Small intestine (tissue), 7 donors: ENCODE results near the gene TMIE. TPM values are rescaled to one million over a fixed set of nuclear protein-coding genes. Genes with fewer than 3 reads are reported as not detected.

ENCODE experiments used
- DNase-seq, 2 donors: peaks; one replicate each; pipeline versions ENCODE4 v3.0.0 to v3.0.0-alpha.2; 2013
- FAIRE-seq: peaks from 2 replicates; lab custom pipeline; 2012; peaks lifted over from hg19 to GRCh38; lab: Jason Lieb, UNC
- H3K27ac ChIP-seq, 3 donors: one replicate each; pipeline ENCODE4 v1.5.1; 2013; ENCODE audit warnings: low read length in 2 of 3, mild to moderate bottlenecking in 2 of 3, control low read depth in 1 of 3, inconsistent platforms in 1 of 3, low read depth in 1 of 3, moderate library complexity in 1 of 3
- H3K27me3 ChIP-seq, 3 donors: one replicate each; pipeline ENCODE4 v1.6.1; 2013; ENCODE audit warnings: low read length in 3 of 3, inconsistent platforms in 1 of 3; ENCODE audit not compliant: control insufficient read depth in 3 of 3, insufficient read depth in 3 of 3
- H3K36me3 ChIP-seq, 3 donors: one replicate each; pipeline ENCODE4 v1.6.1; 2013; ENCODE audit warnings: low read length in 3 of 3, inconsistent platforms in 1 of 3, low read depth in 1 of 3, mild to moderate bottlenecking in 1 of 3, moderate library complexity in 1 of 3; ENCODE audit not compliant: control insufficient read depth in 3 of 3, insufficient read depth in 2 of 3
- H3K4me1 ChIP-seq, 3 donors: one replicate each; pipeline ENCODE4 v1.6.1; 2013; ENCODE audit warnings: low read length in 2 of 3, inconsistent platforms in 1 of 3, low read depth in 1 of 3, mild to moderate bottlenecking in 1 of 3, moderate library complexity in 1 of 3; ENCODE audit not compliant: control insufficient read depth in 3 of 3, insufficient read depth in 2 of 3
- H3K4me3 ChIP-seq, 3 donors: one replicate each; pipeline ENCODE4 v1.5.1; 2013; ENCODE audit warnings: low read length in 3 of 3, control low read depth in 1 of 3, inconsistent platforms in 1 of 3, low read depth in 1 of 3, mild to moderate bottlenecking in 1 of 3, moderate library complexity in 1 of 3
- H3K9me3 ChIP-seq, 2 donors: one replicate each; pipeline ENCODE4 v1.6.1; 2013; ENCODE audit warnings: low read depth in 1 of 2, low read length in 1 of 2; ENCODE audit not compliant: control insufficient read depth in 2 of 2, insufficient read depth in 1 of 2
- WGBS, 3 donors: extraction: QIAGEN DNeasy Blood & Tissue Kit; methylation state at CpG; one replicate each; pipeline ENCODE4 v1.1.7; 2013; 5-methylcytosine and 5-hydroxymethylcytosine counted together
- polyA plus RNA-seq, 4 donors: library from polyadenylated mRNA; stranded (reverse) in 3 of 4; unstranded in 1 of 4; fragments of 200-250 nt in 3 of 4; fragments of 120-200 nt in 1 of 4; gene quantifications; one replicate each; pipeline versions ENCODE4 v1.2.1 to v1.2.3, GENCODE V29; 2013
- donor health status: healthy with polysubstance abuse.
- donor health status: control.
- donor health status: control.
- donor health status: Bipolar disorder and iron deficiency.
- donor health status: healthy.

The TMIE gene
- polyA plus RNA-seq, 4 donors, result 0.22 to 0.70 TPM; not detected in 2

DNA sequence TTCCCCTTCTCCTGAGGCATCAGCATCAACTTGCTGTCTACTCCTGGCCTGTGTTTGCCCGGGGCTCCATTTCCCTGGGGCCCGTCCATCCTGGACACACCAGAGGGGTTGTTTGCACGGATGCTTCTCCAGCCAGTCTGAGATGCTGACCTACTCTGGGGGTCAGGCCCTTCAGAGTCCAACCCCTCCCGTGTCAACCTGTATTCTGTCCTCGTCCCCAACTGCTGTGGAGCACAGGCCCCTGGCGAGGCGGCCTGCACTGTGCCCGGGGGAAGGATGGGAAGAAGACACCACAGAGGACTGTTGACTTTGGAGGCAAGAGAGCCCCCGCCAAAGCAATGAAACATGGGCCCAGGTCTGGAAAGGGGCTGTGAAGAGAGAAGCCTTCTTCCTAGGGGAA lies 33.5 kb upstream of the TMIE start:
- FAIRE-seq (no peak), DNase-seq (no peak)
- H3K36me3 ChIP-seq, result peaks cover 0 to 25% (median 0%) of the 10 kb centered on the region in 3 donors
- no peaks in the 10 kb centered on the region for H3K27me3 ChIP-seq
- WGBS, 3 donors, result 81 to 92% (median 90%) methylated on average over 9 of the region's 9 CpGs
- no peak overlapping the region for H3K4me3 ChIP-seq
- H3K27ac ChIP-seq, result no peak overlapping the region
- H3K9me3 ChIP-seq, result no peaks in the 10 kb centered on the region
- peaks cover 0 to 21% (median 0%) of the 10 kb centered on the region in 3 donors for H3K4me1 ChIP-seq

DNA sequence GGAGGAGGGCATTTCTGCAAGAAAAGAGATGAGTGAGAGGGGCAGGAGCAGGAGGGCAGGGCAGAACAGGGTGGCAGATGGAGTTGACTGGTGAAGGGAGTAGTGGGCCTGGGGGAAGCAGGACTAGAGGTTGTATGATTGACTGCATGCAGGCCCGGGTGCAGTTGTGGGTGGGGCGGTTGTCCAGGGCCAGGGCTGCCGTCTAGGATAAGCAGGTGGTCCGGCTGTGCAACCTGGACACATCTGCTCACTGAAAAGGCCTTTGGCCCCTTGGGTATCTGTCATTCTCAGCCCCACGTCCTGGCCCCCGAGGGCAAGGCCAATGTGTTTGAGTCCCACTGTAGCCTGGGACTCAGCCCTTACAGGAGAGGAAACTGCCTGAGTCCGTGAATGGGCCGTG lies 33.1 kb upstream of the TMIE start:
- 49 to 58% (median 55%) methylated on average over 8 of the region's 8 CpGs for WGBS, 3 donors
- FAIRE-seq (no peak), DNase-seq (no peak)
- Histone ChIP-seq H3K27ac (no peak overlapping the region), H3K9me3 (no peaks in the 10 kb centered on the region), H3K4me3 (no peak overlapping the region), H3K36me3 (peaks cover 0 to 27% (median 0%) of the 10 kb centered on the region in 3 donors), H3K27me3 (no peaks in the 10 kb centered on the region), H3K4me1 (peaks cover 0 to 25% (median 0%) of the 10 kb centered on the region in 3 donors)

DNA sequence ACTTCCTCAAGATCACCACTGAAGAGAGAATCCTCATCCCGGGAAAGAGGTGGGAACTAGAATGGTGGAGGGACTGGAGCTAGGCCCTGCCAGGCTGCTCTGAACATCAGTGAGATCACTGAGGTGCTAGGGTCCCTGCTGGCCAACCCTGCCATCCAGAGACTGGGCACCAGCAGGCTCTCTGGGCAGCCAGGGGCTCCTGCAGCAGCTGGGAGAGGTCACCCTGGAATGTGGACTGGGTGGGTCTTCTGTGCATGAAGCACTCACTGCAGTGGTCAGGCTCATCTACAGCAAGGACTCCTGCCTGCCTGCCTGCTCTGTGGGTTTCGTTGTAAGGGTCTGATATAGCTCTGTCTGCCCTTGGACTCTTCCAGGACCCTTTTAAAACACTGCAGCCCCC lies 32.6 kb upstream of the TMIE start:
- DNase-seq (no peak), FAIRE-seq (no peak)
- Histone ChIP-seq H3K36me3 (peaks cover 0 to 30% (median 0%) of the 10 kb centered on the region in 3 donors), H3K27ac (no peak overlapping the region), H3K4me1 (peaks cover 0 to 30% (median 0%) of the 10 kb centered on the region in 3 donors), H3K27me3 (no peaks in the 10 kb centered on the region), H3K4me3 (no peak overlapping the region), H3K9me3 (no peaks in the 10 kb centered on the region)
- WGBS, 3 donors, result 69 to 81% (median 79%) methylated on average over 2 of the region's 2 CpGs

DNA sequence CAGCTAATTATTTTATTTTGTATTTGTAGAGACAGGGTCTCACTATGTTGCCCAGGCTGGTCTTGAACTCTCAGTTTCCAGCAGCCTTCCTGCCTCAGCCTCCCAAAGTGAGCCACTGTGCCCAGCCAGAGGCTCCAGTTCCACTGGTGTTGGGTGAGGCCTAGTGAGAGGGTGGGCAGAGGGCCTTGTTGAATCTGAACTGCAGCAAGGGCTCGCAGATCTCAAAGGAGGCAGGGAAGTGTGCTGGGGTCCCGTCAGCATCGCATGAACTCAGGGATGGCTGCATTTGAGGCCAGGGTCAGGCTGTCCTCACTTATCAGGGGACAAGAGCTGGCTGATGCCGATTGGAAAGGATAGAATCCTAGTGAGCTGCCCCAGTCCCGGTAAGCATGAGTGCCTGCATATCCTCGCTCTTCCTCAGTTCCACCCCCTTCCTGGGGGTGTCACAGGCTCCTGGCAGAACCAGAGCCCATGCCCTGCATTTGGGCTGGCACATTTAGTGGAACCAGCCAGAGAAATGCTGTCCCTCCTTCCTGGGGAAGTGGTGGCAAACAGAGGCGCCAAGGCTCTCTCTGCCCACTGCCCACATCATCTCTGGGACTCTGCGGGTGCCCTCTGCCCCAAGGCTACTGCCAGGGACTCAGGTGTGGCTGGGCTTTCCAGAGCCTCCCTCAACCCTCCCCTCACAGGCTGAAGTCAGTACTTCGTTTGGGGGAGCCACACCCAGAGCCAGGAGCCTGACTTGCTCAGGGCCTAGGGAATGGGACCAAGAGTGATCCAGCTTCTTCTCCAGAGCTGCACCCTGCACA lies 31.8 kb upstream of the TMIE start:
- Histone ChIP-seq H3K9me3 (no peaks in the 10 kb centered on the region), H3K27me3 (no peaks in the 10 kb centered on the region), H3K4me1 (peaks cover 0 to 36% (median 0%) of the 10 kb centered on the region in 3 donors), H3K27ac (no peak overlapping the region), H3K36me3 (peaks cover 0 to 38% (median 0%) of the 10 kb centered on the region in 3 donors), H3K4me3 (no peak overlapping the region)
- FAIRE-seq (no peak), DNase-seq (no peak)
- WGBS, 3 donors, result 65 to 80% (median 77%) methylated on average over 9 of the region's 9 CpGs

DNA sequence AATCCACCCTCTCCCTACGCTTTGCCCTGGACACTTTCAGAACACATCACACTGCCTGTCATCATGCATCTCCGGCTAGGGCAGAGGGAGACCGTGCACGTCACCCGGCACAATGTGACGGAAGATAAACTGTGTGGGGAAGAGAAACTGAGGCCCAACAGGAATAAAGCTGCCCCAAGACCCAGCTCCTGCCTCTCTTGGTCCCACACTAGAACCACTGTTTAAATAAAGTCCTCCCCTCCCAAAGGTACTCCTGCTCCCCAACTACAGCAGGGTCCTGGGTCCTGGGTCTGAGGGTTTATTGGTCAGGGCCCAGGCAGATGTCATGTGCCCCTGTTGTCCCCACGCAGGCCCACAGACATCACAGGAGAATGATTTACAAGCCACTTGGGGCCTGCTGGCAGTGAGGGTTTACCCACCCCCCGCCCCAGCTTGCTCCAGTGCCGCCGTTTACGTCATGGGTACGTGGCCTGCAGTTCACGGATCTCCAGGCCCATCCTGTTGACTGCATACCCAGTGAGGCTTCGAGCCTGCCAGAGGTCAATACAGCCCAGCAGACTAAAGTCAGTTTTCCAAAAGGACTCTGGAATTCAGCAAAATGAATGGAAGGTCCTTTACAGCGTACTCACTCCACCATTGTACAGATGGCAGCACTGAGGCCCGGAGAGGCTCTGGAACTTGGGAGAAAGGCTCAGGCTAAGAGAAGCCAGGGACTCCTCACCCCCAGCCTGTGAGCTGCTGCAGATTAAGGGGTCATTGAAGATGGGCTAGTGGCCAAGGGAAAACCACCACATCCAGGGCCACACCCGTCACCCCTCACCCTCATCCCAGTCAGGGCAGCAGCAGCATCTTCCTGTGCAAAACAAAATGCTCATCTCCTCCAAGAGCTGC lies 30.9 kb upstream of the TMIE start:
- FAIRE-seq (no peak), DNase-seq (no peak)
- H3K27me3 ChIP-seq, result no peaks in the 10 kb centered on the region
- peaks cover 0 to 46% (median 0%) of the 10 kb centered on the region in 3 donors for H3K36me3 ChIP-seq
- H3K27ac ChIP-seq, result no peak overlapping the region
- 83 to 89% (median 86%) methylated on average over 16 to 17 of the region's 17 CpGs for WGBS, 3 donors
- peaks cover 0 to 36% (median 0%) of the 10 kb centered on the region in 3 donors for H3K4me1 ChIP-seq
- H3K4me3 ChIP-seq, result no peak overlapping the region
- no peaks in the 10 kb centered on the region for H3K9me3 ChIP-seq

DNA sequence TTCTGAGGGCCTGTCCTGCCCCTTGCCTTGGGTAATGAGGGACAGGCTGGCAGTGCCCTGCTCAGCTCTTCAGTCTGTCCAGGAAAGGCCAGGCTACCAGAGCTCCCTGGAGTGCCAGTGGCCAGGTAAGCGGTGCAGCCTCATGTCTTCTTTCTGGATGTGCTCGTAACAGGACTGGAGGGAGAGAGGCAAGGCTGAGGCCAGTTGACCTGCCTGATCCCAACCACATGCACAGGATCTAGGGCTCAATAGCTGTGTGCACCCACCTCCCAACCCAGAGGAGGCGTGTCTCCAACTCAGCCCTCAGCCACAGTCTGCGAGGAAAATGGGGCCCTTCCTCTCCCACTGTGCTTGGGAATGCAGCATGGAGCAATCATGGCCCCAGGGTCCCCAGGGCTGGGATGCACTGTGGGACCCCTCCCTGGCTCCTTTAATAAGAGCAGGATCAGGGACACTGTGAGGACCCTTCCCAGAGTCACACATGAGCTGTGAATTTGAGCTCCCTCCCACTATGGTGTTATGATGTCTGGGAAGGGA lies 30.2 kb upstream of the TMIE start:
- FAIRE-seq, result no peak
- no peak overlapping the region for H3K4me3 ChIP-seq
- DNase-seq, result no peak
- no peak overlapping the region for H3K27ac ChIP-seq
- H3K27me3 ChIP-seq, result no peaks in the 10 kb centered on the region
- H3K36me3 ChIP-seq, result peaks cover 0 to 54% (median 0%) of the 10 kb centered on the region in 3 donors
- H3K9me3 ChIP-seq, result no peaks in the 10 kb centered on the region
- H3K4me1 ChIP-seq, result peaks cover 0 to 34% (median 0%) of the 10 kb centered on the region in 3 donors
- 91 to 95% (median 91%) methylated on average over 4 of the region's 4 CpGs for whole genome bisulfite sequencing, 3 donors

DNA sequence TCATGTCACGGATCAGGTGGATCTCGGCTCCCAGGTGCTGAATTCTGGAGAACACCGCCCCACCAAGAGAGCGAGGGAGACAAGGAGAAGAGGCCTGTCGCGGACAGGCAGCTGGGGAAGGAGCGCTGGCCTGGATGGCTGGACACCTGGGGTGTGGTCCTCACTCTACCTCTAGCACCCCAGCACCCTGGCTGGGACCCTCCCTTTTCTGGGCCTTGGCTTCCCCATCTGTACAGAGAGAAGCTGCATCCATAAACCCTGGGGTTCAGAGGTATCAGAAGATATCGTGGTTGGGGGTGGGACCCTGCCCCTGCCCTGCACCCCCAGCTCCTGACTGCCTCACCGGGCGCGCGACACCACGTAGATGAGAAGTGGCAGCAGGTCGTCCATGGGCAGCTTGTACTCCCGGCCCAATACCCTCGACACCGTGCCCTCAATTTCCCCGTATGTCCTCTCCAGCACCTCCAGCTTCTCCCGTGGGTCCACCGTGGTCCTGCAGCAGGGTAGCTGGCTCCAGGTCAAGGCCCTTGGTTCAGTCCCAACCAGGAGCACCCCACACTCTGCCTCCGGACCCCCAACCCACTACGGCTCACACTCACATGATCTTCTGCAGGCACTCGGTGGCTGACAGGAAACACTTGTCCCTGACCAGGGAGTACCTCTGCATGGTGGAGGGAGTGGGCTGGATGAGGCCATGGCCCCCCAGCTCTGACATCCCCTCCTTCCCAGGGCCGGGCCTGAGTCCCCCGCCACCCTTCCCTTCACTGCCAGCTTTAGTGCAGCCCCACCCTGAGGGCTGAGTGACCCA lies 29.4 kb upstream of the TMIE start:
- FAIRE-seq, result no peak
- Histone ChIP-seq H3K4me1 (peaks cover 0 to 29% (median 0%) of the 10 kb centered on the region in 3 donors), H3K36me3 (peaks cover 0 to 59% (median 0%) of the 10 kb centered on the region in 3 donors), H3K9me3 (no peaks in the 10 kb centered on the region), H3K4me3 (no peak overlapping the region), H3K27me3 (no peaks in the 10 kb centered on the region), H3K27ac (peak overlapping the region in 1 of 3 donors; percentile 28)
- no peak for DNase-seq
- 91 to 92% (median 92%) methylated on average over 25 of the region's 25 CpGs for WGBS, 3 donors
